AG08395 (cell line): Measurements from ENCODE around the gene SCAPER.

Experiments used
- DNase-seq: peaks from one replicate; pipeline ENCODE4 v3.0.0; 2012; ENCODE audit warnings: mixed read lengths, low spot score

SCAPER gene

DNA sequence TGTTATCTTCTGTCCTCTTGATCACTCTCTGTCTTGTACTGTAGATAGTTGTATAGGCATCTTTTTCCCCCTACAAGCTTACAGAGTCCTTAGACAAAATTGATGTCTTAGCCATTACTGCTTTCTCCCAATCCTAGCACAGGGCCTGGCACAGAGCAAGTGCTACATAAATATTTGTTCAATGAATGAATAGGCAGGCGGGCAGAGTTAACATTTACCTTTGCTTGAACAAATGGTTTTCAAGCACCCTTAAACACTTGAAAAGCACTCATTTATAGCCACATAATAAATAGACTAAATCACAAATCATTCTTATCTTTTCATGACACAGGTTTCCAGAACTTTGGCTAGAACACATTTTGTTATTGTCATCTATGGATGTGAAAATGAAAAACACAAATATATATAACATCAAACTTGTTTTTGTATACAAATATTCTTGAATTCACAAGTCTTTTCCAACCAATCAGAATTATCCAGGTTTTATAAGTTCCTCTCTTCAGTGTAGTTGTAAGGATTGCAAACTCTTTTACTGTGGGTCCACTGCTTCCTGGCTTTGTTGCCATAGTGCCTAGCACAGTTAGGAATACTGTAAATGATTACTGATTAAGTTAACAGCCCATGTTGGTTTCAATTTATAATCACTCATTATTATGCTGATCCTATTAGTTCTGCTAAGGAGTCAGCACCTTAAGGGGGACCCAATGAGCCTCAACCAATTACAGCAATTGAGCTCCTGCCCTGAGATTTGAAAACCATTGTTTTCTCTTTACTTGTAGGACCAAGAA is 506.6 kb downstream of the SCAPER start:
- no peak for DNase-seq

DNA sequence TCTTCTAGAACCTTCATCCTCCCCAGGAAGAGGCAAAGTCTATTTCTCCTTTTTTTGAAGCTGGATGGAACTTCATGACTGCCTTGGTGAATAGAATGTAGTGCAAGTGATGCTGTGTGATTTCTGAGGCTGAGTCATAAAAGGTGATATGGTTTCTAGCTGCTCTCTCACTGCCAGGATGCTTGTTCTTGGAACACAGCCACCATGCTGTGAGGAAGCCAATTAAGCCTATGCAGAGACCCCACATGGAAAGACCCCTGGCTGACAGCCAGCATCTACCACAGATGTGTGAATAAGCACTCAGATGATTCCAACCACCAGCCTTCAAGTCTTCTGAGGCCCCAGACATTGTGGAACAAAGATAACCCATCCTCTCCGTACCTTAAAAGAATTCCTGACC is 511.5 kb downstream of the SCAPER start:
- DNase-seq, result no peak

DNA sequence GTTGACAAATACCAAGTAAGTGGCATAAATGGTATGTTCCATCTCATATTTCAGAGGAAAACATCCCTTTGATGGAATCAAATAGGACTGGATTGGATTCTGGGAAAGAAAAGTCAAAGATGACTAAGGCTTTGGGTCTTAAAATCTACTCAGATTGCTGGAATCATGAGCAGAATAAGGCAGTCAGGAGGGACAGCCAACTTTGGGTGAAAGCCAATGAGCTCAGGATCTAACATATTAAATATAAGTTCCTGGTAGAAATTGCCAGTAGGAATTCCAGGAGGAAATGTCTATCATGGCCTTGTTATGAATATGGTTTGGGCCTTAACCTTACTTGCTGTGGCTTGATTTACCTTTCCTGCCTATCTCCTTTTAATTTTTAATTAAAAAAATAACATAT is 513.3 kb downstream of the SCAPER start:
- no peak for DNase-seq

DNA sequence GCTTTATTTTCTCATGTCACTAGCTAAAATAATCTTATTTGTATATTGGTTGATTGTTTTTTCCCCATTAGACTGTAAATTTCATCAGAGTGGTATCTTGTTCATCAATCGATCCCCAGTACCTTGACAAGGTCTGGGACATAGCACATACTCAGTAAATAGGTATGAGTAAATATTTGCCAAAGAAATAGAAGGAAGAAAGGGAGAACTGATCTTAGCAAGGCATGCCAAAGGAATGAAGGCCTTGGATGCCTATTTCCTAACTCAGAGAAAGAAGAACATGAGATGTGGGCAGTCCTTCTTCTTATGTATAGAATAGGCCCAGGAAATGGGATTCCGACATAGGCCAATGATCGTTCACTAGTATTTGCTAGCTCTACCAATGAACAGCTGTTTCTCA is 513.8 kb downstream of the SCAPER start:
- no peak for DNase-seq

DNA sequence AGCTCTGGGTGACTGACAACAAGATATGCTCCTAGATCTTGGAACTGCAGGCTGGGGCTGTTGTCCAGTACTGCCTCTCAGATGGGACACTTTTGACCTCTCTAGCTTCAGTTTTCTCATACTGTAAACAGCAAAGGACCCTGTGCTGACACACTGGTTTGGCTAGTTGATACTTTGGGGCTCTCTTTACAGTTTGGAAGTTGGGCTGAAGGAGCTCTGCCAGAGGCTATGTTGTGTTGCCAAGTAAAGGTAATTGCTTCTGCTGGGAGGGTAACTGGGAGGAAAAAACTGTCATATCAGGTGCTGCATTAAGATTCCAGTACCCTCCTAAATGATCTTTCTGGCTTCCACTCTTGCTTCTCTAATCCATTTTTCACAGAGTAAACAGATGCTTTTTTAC is 514.6 kb downstream of the SCAPER start:
- DNase-seq, result no peak

DNA sequence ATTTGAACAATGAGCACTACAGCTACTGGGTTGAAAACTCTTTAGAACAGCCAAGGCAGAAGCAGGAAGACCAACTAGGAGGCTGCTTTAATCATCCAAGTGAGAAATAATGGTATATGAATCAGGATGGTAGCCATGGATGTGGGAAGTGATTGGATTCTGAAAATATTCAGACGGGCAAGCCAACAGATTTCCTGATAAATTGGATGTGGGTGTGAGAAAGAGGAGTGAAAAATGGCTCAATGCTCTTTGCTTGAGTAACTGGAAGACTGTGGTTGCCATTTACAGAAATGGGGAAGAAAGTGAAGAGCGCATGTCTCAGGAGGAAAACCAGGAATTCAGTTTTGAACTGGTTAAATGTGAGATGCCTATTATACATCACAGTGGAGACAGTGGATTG is 518.2 kb downstream of the SCAPER start:
- no peak for DNase-seq

DNA sequence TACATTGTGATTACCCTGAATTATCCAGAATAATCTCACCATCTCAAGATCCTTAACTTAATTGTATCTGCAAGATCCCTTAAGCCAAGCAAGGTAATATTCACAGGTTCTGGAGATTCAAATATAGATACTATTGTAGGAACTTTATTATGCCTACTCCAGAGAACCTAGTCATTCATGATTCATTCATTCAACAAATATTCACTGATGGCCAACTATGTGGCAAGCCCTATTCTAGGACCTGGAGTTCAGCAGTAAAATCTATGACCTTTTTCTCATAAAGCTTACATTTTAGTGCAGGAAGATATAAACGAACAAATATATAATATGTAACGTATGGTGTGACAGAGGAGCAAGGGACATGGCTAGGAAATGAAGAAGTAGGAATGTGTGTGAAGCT is 519.0 kb downstream of the SCAPER start:
- no peak for DNase-seq

DNA sequence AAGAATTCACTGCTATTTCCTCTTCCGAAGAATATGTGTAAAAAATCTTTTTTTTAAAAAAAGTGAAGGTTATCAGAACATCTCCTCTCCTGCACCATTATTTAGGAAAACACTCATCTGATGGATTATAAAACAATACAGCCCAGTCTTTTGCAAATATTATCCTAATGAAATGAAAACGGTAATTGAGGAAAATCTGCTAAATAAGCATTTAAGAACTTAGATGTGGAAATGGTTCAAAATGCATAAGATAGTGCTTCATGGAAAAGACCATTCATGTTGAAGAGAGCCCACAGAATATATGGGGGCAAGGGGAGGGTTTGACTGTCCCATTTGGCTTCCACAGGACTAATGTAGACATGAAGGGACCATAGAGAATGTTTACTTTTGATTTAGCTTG is 520.7 kb downstream of the SCAPER start:
- DNase-seq, result no peak

DNA sequence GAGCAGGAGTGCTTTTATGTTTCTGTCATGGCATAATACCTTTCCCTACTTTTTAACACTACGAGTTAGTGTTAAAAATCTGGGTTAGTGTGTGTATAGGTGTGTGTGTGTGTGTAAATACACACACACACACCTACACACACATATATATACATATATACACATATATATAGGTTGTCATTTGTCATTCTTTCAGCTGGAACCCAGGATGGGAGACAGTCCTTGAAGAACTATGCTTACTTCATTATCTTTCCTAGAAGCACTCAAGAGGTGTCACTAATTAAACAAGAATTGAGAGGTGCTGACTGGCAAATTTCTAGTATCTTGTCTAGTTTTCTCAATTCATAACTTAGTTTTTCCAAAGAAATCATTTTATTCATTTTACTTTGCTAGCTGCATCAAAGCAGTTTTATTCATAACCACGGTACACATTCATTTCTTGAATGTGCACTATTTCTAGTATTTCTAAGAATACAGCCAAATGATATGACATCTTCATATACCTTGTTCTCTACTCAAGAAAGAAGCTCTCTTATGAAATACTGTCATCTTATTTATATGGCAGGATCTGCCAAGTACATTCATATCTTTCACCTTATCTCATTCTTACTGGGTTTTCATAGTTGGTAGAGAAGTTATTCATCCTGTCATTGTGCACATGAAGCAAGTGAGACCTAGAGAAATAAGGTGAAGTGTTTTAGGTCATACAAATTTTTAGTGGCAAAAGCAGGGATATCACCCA is 522.0 kb downstream of the SCAPER start:
- no peak for DNase-seq

DNA sequence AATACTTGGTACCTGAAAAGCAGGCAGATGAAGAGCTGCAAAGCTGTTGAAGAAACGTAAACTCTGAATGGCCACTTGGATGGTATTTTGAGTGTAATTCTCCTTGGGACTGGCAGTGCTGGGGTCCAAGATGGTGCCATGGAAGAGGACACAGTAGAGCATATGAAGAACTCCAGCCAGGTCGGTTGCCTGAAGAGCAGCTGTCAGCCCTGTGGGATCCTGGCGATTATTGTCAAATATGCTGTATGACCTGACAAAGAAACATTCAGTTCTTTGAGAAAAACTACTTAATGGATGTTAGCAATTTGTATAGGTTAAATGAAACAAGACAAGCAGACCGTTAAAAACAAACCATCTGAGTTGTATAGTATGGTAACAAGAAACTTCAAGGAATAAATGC is 523.8 kb downstream of the SCAPER start:
- DNase-seq, result no peak

DNA sequence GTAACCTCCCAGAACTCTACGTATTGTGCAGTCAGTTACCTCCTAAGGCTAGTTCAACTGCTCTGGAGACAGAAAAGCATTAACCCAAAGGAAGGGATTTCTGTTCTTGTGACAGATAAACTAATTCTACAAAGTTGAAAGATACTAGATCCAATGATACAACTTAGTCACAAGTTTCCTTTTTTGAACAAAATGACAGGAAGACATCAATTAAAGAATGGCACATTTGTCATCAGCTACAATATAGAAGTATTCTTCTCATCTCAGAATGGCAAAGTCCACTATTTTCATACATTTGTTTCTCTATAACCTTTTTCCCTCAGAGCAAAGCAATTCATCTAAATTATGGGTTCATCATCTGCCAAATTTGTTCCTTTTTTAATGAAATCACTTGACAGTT is 524.9 kb downstream of the SCAPER start:
- DNase-seq, result no peak

DNA sequence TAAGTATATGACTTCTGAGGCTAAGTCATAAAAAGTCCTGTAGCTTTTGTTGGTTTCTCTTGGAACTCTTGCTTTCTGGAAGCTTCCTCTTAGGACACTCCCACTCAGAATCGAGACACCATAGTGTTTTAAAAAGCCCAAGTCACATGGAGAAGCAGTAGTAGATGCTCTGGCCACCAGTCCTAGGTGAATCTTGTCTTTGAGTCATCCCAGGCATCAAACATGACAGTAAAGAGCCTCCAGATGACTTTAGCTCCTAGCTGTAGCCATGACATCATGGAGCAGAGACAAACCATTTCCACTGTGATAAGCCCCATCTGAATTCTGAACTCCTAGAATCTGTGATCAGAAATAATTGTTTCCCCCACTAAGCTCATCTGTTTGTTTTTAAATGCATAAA is 526.4 kb downstream of the SCAPER start:
- no peak for DNase-seq

DNA sequence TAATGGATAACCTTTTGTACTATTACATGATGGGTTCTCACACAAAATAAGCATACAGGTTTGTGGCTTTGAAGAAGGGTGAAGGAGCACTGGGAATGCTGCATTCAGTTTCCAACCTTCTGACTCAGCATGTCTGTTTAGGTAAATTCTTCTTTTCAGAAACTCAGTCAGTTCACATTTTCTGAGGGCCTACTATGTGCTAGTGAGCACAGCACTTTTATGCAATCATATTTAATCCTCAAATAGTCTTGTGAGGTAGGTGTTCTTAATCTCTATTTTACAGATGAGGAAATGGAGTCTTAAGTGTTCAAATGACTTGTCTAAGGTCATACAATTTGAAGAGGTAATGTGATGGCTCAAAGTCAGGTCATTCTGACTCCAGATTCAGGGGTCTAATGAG is 527.4 kb downstream of the SCAPER start:
- no peak for DNase-seq

DNA sequence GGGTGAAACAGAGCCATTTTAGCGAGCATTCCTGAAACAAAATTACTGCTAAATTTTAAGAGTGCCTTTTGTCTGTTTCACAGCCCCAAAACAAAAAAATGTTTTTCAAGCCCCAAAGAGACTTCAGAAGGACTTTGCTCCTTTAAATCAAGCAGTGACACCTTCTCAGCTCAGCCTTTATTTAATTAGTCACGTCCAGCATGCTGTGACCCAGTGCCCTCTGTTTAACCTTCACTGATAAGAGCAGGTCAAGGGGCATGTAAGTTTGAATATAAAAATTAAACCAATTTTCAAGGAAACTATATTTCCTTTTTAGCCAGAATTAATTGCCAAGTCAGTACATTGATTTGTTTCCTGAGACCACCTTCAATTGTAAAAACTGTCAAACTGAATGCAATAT is 527.9 kb downstream of the SCAPER start:
- no peak for DNase-seq

DNA sequence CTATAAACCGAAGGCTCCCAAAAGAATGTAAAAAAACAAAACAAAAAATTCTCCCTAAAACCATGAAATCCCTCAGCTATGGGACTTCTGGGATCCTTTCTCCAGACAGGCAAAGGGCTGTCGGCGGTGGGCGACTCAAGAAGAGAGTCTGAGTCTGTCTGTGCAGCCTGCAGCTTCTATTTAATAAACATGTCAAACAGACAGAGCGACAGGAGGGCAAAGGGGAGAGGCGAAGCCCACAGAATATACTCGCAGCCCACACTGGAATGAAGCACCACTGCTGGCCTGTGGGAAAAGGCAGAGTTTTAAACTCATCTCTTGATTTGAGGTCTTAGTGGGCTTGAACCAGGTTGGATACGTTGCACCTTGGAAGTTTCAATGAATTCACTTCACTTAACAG is 528.3 kb downstream of the SCAPER start:
- no peak for DNase-seq

DNA sequence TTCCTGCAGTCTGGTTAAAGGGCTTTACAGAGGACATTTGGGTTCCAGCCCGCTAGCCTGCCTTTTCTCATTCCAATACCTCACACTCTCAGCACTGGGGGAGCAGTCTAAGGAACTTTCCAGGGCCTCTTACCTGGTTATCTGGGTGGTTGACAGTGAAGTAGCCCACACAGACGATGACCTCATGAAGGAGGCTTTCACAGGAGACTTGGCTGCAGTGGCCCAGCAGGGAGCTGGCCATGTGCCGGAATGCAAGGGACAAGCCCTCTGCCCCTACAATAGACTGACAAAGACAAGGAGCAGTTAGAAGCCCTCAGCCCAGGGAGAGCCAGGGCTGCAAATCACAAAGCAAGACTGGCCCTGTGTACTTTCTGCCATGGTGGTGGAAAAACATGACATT is 529.1 kb downstream of the SCAPER start:
- no peak for DNase-seq

DNA sequence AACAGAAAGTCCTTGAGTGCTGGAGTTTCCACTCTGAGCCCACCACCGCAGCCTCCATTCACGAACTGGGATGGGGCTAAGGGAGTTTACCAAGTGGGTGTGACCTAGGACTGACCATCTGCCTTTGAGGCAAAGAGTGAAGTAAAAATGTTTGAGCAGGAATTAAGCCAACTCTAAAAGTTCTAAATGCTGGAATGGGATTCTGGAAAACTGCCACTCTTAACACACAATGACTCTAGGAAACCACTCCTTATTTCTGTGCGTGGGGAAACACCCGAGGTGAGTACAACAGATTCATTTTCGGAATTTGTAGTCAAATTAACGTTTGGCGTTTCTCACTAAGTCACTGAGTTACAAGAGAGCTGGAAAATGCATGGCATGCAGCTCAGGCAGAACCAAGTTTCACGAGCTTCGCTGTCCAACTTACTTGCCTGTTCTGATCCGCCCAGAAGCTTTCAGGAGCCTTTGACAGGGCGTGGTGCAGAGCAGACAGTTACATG is 537.0 kb downstream of the SCAPER start:
- no peak for DNase-seq

DNA sequence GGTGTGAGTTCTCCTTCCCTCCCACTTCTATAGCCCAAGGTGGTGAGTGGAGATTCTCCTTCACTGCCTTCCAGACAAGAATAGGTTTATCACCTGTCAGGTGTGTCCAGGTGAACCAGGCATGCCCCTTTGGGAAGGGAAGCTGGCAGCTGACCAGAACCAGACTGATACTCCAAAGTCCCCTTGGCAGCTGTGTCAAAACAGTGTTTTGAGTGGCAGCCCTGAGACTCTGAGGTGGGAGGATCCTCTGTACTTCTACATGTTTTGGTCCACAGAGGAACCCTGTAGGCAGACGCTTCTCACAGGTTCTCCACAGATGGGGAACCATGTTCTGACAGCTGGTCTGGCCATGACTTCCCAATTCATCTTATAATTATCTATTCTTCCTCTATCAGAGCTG is 538.4 kb downstream of the SCAPER start:
- DNase-seq, result no peak

DNA sequence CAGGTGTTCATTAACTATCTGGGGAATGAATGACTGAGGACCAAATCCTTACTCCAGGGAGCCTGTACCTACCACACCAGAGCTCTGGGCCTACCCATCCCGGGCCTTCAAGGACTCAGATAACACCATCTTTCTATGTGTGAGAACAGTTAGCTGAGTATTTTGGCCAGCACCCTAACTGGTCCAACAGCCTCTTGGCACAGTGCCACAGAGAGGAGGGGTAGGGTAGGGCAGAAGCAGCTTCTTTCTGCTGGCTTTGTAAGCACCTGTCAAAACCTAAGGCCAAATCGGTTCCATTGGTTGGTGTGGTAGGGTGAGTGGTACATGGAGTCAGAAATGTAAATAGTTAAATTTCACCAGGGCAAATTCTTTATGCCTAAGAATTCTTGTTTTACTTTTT is 541.9 kb downstream of the SCAPER start:
- DNase-seq, result no peak

DNA sequence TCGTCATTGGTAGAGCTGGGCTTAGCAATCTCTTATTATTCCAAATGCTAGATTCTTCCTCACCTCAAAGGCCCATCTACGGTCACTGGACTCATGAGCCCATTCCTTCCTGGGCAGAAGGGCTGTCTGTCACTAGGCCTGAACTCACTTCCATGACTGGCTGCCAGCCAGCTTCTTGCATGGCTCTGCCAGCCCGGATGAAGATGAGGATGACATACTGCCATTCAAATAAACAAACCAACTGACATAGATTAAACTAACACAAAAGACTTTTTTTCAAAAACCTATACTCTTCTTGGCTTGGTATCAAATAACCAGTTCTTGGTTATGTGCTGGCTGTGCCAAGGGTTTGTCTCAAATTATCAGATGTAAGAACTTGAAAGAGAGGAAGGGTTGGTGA is 544.7 kb downstream of the SCAPER start:
- DNase-seq, result no peak

DNA sequence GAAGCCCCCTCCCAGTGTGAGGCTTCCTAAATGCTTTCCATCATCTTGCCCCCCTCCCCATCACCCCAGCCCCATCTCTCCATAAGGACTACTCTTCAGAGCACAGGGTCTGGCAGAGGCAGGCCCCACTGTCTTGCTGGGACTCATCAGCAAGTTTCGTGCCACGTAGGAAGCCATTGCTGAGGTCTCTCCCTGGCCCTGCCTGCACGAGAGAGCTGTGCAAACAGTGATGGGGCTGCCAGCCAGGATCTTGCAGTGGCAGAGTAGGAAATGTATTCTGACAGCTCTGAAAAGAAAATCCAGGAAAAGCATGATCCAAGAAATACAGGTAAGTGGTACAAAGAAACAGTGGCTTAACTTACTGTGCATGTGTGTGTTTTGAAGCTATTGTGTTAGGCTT is 546.0 kb downstream of the SCAPER start:
- DNase-seq, result no peak

DNA sequence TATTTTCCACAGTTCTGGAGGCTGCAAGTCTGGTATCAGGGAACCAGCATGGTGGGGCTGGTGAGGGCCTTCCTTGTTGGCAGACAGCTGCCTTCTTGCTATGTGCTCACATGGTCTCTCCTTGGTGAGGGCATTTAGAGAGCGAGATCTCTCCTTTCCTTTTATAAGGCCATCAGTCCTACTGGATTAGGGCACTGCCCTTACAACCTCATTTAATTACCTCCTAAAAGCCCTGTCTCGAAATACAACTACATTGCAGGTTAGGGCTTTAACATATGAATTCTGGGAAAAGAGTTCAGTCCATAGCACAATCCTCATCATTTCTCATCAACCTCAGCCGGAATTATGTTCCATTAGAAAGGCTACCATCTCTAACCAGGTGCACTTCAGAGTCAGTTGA is 546.7 kb downstream of the SCAPER start:
- DNase-seq, result no peak

DNA sequence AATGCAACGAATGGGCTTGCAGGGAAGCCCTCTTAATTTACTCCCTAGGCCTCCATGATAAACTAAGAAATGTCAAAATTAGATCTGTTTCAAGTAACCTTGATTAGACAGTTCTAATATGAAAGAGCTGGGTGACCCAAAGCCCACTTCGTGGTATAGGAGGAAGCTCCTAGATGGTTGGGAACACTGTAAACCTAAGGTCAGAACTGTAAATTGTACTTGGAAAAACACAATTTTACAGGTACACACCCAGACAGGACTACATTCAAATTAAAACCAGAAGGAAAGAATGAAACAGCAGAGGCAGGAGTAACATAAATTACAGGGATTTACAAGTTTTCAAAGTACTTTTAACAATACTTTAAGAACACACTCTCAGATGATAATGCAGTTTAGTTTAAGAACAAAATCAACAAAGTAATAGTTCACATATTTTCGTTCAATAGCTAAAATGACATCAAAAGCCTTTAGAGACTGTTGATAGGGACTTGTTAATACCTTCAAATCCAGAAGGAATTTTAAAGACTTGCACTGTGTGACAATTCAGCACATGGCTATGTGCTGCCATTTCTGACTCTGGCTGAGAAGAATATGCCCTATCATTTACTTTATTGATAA is 550.2 kb downstream of the SCAPER start:
- no peak for DNase-seq
